IPS DF 4.7 (cell line): Measurements from ENCODE around the gene ATP6V0E1.
"Not testable (repeated sequence)": the region's sequence is repeated elsewhere in the genome, so short reads cannot be mapped to it uniquely, and the experiment has no call there.

ENCODE experiments used
- DNase-seq: peaks from one replicate; pipeline ENCODE4 v3.0.0-alpha.2; 2013; ENCODE audit warnings: low spot score; ENCODE audit errors: extremely low read depth

ATP6V0E1 gene

GRCh38 chr5:173003360-173003759 lies 19.8 kb downstream of the ATP6V0E1 start:
- no peak for DNase-seq

GRCh38 chr5:173004013-173004412 lies 20.4 kb downstream of the ATP6V0E1 start:
- no peak for DNase-seq

- no peak for DNase-seq
Measured at GRCh38 chr5:173004447-173004846, 20.9 kb downstream of the ATP6V0E1 start.

- DNase-seq, result no peak
Measured at GRCh38 chr5:173010021-173010420, 26.4 kb downstream of the ATP6V0E1 start.

- DNase-seq, result no peak
Measured at GRCh38 chr5:173010547-173011464, 27.2 kb downstream of the ATP6V0E1 start.

GRCh38 chr5:173011566-173011965 lies 28.0 kb downstream of the ATP6V0E1 start:
- DNase-seq, result no peak

- DNase-seq, result no peak
Measured at GRCh38 chr5:173012882-173013281, 29.3 kb downstream of the ATP6V0E1 start.

- DNase-seq, result no peak
Measured at GRCh38 chr5:173014671-173015070, 31.1 kb downstream of the ATP6V0E1 start.

- DNase-seq, result no peak
Measured at GRCh38 chr5:173015192-173015591, 31.6 kb downstream of the ATP6V0E1 start.

- DNase-seq, result no peak
Measured at GRCh38 chr5:173015598-173016455, 32.3 kb downstream of the ATP6V0E1 start.

- DNase-seq, result no peak
Measured at GRCh38 chr5:173016598-173017046, 33.1 kb downstream of the ATP6V0E1 start.

- not testable (repeated sequence) for DNase-seq
Measured at GRCh38 chr5:173017087-173017486, 33.5 kb downstream of the ATP6V0E1 start.

GRCh38 chr5:173018358-173018757 lies 34.8 kb downstream of the ATP6V0E1 start:
- DNase-seq, result no peak

- DNase-seq, result no peak
Measured at GRCh38 chr5:173020154-173020581, 36.6 kb downstream of the ATP6V0E1 start.

GRCh38 chr5:173020643-173021042 lies 37.1 kb downstream of the ATP6V0E1 start:
- no peak for DNase-seq

GRCh38 chr5:173025651-173026050 lies 42.1 kb downstream of the ATP6V0E1 start:
- no peak for DNase-seq

- no peak for DNase-seq
Measured at GRCh38 chr5:173027905-173028304, 44.3 kb downstream of the ATP6V0E1 start.

- no peak for DNase-seq
Measured at GRCh38 chr5:173028811-173029327, 45.3 kb downstream of the ATP6V0E1 start.

- DNase-seq, result no peak
Measured at GRCh38 chr5:173029499-173029921, 45.9 kb downstream of the ATP6V0E1 start.

- not testable (repeated sequence) for DNase-seq
Measured at GRCh38 chr5:173032096-173032495, 48.5 kb downstream of the ATP6V0E1 start.

GRCh38 chr5:173032730-173033129 lies 49.2 kb downstream of the ATP6V0E1 start:
- no peak for DNase-seq

- no peak for DNase-seq
Measured at GRCh38 chr5:173033923-173034322, 50.4 kb downstream of the ATP6V0E1 start.
